ENCODE data around the gene HSPG2.
"Not testable (repeated sequence)": the region's sequence is repeated elsewhere in the genome, so short reads cannot be mapped to it uniquely, and the experiment has no call there.

The HSPG2 gene

DNA sequence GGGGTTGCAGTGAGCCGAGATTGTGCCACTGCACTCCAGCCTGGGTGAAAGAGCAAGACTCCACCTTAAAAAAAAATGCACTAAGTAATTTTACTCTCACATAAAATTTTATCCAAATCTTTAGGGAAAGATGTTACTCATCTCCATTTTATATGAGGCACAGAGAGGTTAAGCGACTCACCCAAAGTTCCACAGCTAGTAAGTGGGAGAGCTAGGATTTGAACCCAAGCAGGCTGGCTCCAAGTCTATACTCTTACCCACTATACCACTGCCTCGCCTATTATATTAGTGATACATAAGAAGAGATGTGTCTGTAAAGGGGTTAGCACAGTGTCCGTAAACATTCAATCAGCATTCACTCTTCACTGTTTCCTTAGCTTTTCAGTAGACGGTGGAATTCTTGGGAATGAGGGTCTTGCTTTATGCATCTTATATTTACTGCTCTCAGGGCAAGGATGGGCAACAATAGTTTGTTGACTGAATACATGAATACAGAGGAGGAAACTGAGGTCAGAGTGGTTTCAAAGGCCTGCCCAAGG lies 109.9 kb downstream of the HSPG2 start:
- no peak overlapping the region for H3K27ac ChIP-seq (ENCODE audit: low read depth, low read length)
- H4K20me1 ChIP-seq (ENCODE audit: low read depth, low read length): no peaks in the 10 kb centered on the region
- no peaks in the 10 kb centered on the region for H3K36me3 ChIP-seq (ENCODE audit: low read length)
- no peak overlapping the region for H2AFZ ChIP-seq (ENCODE audit: low read depth, low read length, severe bottlenecking)
- no peak overlapping the region for H3K4me3 ChIP-seq (ENCODE audit: insufficient read depth, low read length, poor library complexity, severe bottlenecking)
- H3K9ac ChIP-seq (ENCODE audit: low read length): no peak overlapping the region
- H3K9me3 ChIP-seq (ENCODE audit: insufficient read depth, low read length): no peaks in the 10 kb centered on the region
- TF ChIP-seq EZH2phosphoT487 (conservative IDR thresholded peaks at IDR 0.05; ENCODE audit: low read length): no peak
- TF ChIP-seq, protein P1, sequence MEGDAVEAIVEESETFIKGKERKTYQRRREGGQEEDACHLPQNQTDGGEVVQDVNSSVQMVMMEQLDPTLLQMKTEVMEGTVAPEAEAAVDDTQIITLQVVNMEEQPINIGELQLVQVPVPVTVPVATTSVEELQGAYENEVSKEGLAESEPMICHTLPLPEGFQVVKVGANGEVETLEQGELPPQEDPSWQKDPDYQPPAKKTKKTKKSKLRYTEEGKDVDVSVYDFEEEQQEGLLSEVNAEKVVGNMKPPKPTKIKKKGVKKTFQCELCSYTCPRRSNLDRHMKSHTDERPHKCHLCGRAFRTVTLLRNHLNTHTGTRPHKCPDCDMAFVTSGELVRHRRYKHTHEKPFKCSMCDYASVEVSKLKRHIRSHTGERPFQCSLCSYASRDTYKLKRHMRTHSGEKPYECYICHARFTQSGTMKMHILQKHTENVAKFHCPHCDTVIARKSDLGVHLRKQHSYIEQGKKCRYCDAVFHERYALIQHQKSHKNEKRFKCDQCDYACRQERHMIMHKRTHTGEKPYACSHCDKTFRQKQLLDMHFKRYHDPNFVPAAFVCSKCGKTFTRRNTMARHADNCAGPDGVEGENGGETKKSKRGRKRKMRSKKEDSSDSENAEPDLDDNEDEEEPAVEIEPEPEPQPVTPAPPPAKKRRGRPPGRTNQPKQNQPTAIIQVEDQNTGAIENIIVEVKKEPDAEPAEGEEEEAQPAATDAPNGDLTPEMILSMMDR (IDR thresholded peaks at IDR 0.05; ENCODE audit: insufficient read depth, low read length, poor library complexity, severe bottlenecking): no peak
- H3K9me2 ChIP-seq (replicated peaks; ENCODE audit: insufficient read depth, low read length): no peaks in the 10 kb centered on the region
- no peaks in the 10 kb centered on the region for H3F3A ChIP-seq (ENCODE audit: insufficient read depth)
- no peaks in the 10 kb centered on the region for H3K27me3 ChIP-seq (ENCODE audit: low read length)
- no peak overlapping the region for H3K4me2 ChIP-seq (ENCODE audit: low read depth, low read length, poor library complexity, severe bottlenecking)
- no peaks in the 10 kb centered on the region for H3K79me2 ChIP-seq (ENCODE audit: insufficient read depth, low read length)

DNA sequence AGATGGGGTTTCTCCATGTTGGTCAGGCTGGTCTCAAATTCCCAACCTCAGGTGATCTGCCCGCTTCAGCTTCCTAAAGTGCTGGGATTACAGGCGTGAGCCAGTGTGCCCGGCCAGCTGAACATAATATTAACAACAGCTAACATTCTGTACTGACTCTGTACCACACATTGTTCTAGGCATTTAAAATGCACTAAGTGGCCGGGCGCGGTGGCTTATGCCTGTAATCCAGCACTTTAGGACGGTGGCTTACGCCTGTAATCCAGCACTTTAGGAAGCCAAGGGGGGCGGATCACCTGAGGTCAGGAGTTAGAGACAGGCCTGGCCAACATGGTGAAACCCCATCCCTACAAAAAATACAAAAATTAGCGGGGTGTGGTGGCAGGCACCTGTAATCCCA lies 110.4 kb downstream of the HSPG2 start:
- H3K79me2 ChIP-seq (ENCODE audit: insufficient read depth, low read length); H2AFZ ChIP-seq (ENCODE audit: low read depth, low read length, severe bottlenecking); H3K4me3 ChIP-seq (ENCODE audit: insufficient read depth, low read length, poor library complexity, severe bottlenecking); H3K9me2 ChIP-seq (replicated peaks; ENCODE audit: insufficient read depth, low read length); H3K36me3 ChIP-seq (ENCODE audit: low read length); H4K20me1 ChIP-seq (ENCODE audit: low read depth, low read length); H3F3A ChIP-seq (ENCODE audit: insufficient read depth); H3K27me3 ChIP-seq (ENCODE audit: low read length); H3K4me2 ChIP-seq (ENCODE audit: low read depth, low read length, poor library complexity, severe bottlenecking); H3K9ac ChIP-seq (ENCODE audit: low read length); H3K9me3 ChIP-seq (ENCODE audit: insufficient read depth, low read length); H3K27ac ChIP-seq (ENCODE audit: low read depth, low read length): not testable (repeated sequence)

DNA sequence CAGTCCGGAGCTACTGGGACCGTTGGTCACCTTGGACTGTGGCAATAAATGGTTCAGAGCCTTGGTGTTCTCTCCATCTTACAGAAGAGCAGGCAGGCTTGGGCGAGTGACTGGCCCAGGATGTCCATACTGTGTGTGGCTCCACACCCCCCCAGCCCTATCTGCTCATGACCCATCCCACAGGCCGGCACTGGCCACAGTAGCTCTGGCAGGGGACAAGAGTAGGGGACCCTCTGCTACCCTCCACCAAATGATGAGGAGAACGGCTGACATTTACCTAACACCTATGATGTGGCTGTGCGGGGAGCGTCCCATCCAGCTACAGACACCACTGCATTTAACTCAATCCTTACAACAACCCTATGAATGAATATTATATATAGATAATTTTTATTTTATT lies 111.7 kb downstream of the HSPG2 start:
- H3K4me3 ChIP-seq (ENCODE audit: insufficient read depth, low read length, poor library complexity, severe bottlenecking): no peak overlapping the region
- TF ChIP-seq, protein P1 (IDR thresholded peaks at IDR 0.05; ENCODE audit: insufficient read depth, low read length, poor library complexity, severe bottlenecking): no peak
- TF ChIP-seq EZH2phosphoT487 (conservative IDR thresholded peaks at IDR 0.05; ENCODE audit: low read length): no peak
- no peaks in the 10 kb centered on the region for H3K9me3 ChIP-seq (ENCODE audit: insufficient read depth, low read length)
- H4K20me1 ChIP-seq (ENCODE audit: low read depth, low read length): no peaks in the 10 kb centered on the region
- H3K4me2 ChIP-seq (ENCODE audit: low read depth, low read length, poor library complexity, severe bottlenecking): no peak overlapping the region
- no peaks in the 10 kb centered on the region for H3K9me2 ChIP-seq (replicated peaks; ENCODE audit: insufficient read depth, low read length)
- H3F3A ChIP-seq (ENCODE audit: insufficient read depth): no peaks in the 10 kb centered on the region
- H3K36me3 ChIP-seq (ENCODE audit: low read length): no peaks in the 10 kb centered on the region
- H3K27ac ChIP-seq (ENCODE audit: low read depth, low read length): no peak overlapping the region
- no peaks in the 10 kb centered on the region for H3K27me3 ChIP-seq (ENCODE audit: low read length)
- H3K9ac ChIP-seq (ENCODE audit: low read length): no peak overlapping the region
- no peak overlapping the region for H2AFZ ChIP-seq (ENCODE audit: low read depth, low read length, severe bottlenecking)
- H3K79me2 ChIP-seq (ENCODE audit: insufficient read depth, low read length): no peaks in the 10 kb centered on the region

DNA sequence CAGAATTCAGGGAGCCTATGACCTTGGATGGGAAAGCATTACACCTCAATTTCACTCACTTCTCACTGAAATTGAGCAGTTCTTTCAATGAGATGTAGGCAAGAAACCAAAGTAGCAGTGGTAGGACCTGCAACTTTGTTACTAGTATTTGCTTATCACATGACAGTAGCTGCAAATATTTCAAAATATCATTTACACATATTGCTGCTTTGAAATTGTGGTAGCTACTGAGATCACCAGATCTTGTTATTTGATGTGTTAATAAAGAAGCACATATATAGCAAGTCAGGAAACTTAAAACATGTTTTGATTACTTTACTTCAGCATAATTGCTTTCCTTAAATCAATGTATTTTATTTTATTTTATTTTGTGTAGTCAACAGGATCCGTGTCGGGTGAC lies 112.2 kb downstream of the HSPG2 start:
- Histone ChIP-seq H3K36me3 (ENCODE audit: low read length) (no peaks in the 10 kb centered on the region), H3K27me3 (ENCODE audit: low read length) (no peaks in the 10 kb centered on the region), H3K9ac (ENCODE audit: low read length) (no peak overlapping the region), H3K4me2 (ENCODE audit: low read depth, low read length, poor library complexity, severe bottlenecking) (no peak overlapping the region), H3F3A (ENCODE audit: insufficient read depth) (no peaks in the 10 kb centered on the region), H4K20me1 (ENCODE audit: low read depth, low read length) (no peaks in the 10 kb centered on the region), H3K79me2 (ENCODE audit: insufficient read depth, low read length) (no peaks in the 10 kb centered on the region), H3K27ac (ENCODE audit: low read depth, low read length) (no peak overlapping the region), H2AFZ (ENCODE audit: low read depth, low read length, severe bottlenecking) (no peak overlapping the region), H3K4me3 (ENCODE audit: insufficient read depth, low read length, poor library complexity, severe bottlenecking) (no peak overlapping the region), H3K9me2 (replicated peaks; ENCODE audit: insufficient read depth, low read length) (no peaks in the 10 kb centered on the region), H3K9me3 (ENCODE audit: insufficient read depth, low read length) (no peaks in the 10 kb centered on the region)
- no peak for TF ChIP-seq EZH2phosphoT487 (conservative IDR thresholded peaks at IDR 0.05; ENCODE audit: low read length)
- TF ChIP-seq, protein P1 (IDR thresholded peaks at IDR 0.05; ENCODE audit: insufficient read depth, low read length, poor library complexity, severe bottlenecking): no peak

All from SU-DHL-6 (cell line).